ENCODE results near the gene IL2RG.
A peak's percentile ranks its signal among the peaks of the same experiment; 100 is the strongest.

- TF ChIP-seq PAX8 (IDR thresholded peaks at IDR 0.05) = no peak
- TF ChIP-seq RAD51 (IDR thresholded peaks at IDR 0.05) = no peak
- no peak for TF ChIP-seq EP300 (IDR thresholded peaks at IDR 0.05; ENCODE audit: borderline replicate concordance in 1 of 2, control insufficient read depth in 1 of 2, low read depth in 2 of 2, low read length in 2 of 2)
- no peak for TF ChIP-seq CTCF (IDR thresholded peaks at IDR 0.05 in 2 of 3, conservative IDR thresholded peaks at IDR 0.05 in 1 of 3; ENCODE audit: control insufficient read depth in 2 of 3, extremely low read depth in 1 of 3, insufficient read depth in 1 of 3, low read depth in 3 of 3, low read length in 3 of 3)
- TF ChIP-seq RBBP5 (conservative IDR thresholded peaks at IDR 0.05) = no peak
- TF ChIP-seq POLR2A (IDR thresholded peaks at IDR 0.05; ENCODE audit: low read depth, low read length) = peak; percentile 67
- no peak for TF ChIP-seq NFYB (IDR thresholded peaks at IDR 0.05; ENCODE audit: insufficient read depth, low read depth, low read length)
These were observed 6.9 kb upstream of the IL2RG start, which contains the start of gene MED12 for GRCh38 chrX:71118032-71118984.

Measured in GM12878 (cell line).